BE2C (cell line): ENCODE measurements around the gene DRD5.

Experiments used
- DNase-seq: peaks from one replicate; pipeline ENCODE4 v3.0.0-alpha.2; 2020
- H3K27me3 ChIP-seq: fragments of 250-450 bp; sonication (Bioruptor Pico); 2 replicates; pipeline ENCODE4 v1.5.1; 2020; ENCODE audit warnings: mild to moderate bottlenecking
- H3K36me3 ChIP-seq: fragments of 250-450 bp; sonication (Bioruptor Pico); 2 replicates; pipeline ENCODE4 v1.5.1; 2020; ENCODE audit warnings: mild to moderate bottlenecking
- H3K4me1 ChIP-seq: fragments of 250-450 bp; sonication (Bioruptor Pico); 2 replicates; pipeline ENCODE4 v1.5.1; 2020
- H3K4me3 ChIP-seq: 2 replicates; pipeline ENCODE4 v1.5.1; 2011; ENCODE audit warnings: low read depth, low read length
- H3K9me3 ChIP-seq: fragments of 250-450 bp; sonication (Bioruptor Pico); 2 replicates; pipeline ENCODE4 v1.5.1; 2020
- TF ChIP-seq, protein P1 (sequence below): IDR thresholded peaks from 2 replicates; pipeline ENCODE4 v1.5.1; 2012; ENCODE audit warnings: mild to moderate bottlenecking, low read depth, low read length

DRD5 gene

GRCh38 chr4:9811806-9812205, 30.4 kb downstream of the DRD5 start:
- no peak for DNase-seq
- TF ChIP-seq, protein P1, sequence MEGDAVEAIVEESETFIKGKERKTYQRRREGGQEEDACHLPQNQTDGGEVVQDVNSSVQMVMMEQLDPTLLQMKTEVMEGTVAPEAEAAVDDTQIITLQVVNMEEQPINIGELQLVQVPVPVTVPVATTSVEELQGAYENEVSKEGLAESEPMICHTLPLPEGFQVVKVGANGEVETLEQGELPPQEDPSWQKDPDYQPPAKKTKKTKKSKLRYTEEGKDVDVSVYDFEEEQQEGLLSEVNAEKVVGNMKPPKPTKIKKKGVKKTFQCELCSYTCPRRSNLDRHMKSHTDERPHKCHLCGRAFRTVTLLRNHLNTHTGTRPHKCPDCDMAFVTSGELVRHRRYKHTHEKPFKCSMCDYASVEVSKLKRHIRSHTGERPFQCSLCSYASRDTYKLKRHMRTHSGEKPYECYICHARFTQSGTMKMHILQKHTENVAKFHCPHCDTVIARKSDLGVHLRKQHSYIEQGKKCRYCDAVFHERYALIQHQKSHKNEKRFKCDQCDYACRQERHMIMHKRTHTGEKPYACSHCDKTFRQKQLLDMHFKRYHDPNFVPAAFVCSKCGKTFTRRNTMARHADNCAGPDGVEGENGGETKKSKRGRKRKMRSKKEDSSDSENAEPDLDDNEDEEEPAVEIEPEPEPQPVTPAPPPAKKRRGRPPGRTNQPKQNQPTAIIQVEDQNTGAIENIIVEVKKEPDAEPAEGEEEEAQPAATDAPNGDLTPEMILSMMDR: no peak
- no peaks in the 10 kb centered on the region for H3K36me3 ChIP-seq
- H3K9me3 ChIP-seq: no peaks in the 10 kb centered on the region
- H3K4me3 ChIP-seq: no peak overlapping the region
- H3K4me1 ChIP-seq: no peaks in the 10 kb centered on the region
- no peaks in the 10 kb centered on the region for H3K27me3 ChIP-seq

- Histone ChIP-seq H3K4me1 (no peaks in the 10 kb centered on the region), H3K36me3 (no peaks in the 10 kb centered on the region), H3K27me3 (no peaks in the 10 kb centered on the region), H3K4me3 (no peak overlapping the region), H3K9me3 (no peaks in the 10 kb centered on the region)
- TF ChIP-seq, protein P1: no peak
- no peak for DNase-seq
Measured at GRCh38 chr4:9812501-9813340, 31.3 kb downstream of the DRD5 start.

DNA sequence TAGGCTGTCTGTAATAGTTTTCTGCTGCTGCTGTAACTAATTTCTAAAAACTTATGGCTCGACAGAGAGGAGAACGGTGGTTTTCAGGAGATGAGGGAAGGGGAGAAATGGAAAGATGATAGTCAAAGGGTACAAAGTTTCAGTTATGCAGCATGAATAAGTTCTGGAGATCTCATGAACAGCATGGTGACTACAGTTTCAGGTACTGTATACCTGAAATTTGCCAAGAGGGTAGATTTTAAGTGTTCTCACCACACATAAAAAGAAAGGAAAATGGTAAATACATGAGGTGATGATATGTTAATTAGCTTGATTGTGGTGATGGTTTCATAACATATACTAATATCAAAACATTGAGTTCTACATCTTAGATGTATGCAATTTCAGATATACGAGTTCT, 34.9 kb downstream of the DRD5 start:
- no peak for DNase-seq
- Histone ChIP-seq H3K27me3 (no peaks in the 10 kb centered on the region), H3K4me1 (no peaks in the 10 kb centered on the region), H3K9me3 (no peaks in the 10 kb centered on the region), H3K4me3 (no peak overlapping the region), H3K36me3 (no peaks in the 10 kb centered on the region)
- TF ChIP-seq, protein P1: no peak

GRCh38 chr4:9820343-9820742, 38.9 kb downstream of the DRD5 start:
- no peak overlapping the region for H3K4me3 ChIP-seq
- TF ChIP-seq, protein P1: no peak
- H3K36me3 ChIP-seq: no peaks in the 10 kb centered on the region
- DNase-seq: no peak
- no peaks in the 10 kb centered on the region for H3K9me3 ChIP-seq
- H3K27me3 ChIP-seq: no peaks in the 10 kb centered on the region
- no peaks in the 10 kb centered on the region for H3K4me1 ChIP-seq

DNA sequence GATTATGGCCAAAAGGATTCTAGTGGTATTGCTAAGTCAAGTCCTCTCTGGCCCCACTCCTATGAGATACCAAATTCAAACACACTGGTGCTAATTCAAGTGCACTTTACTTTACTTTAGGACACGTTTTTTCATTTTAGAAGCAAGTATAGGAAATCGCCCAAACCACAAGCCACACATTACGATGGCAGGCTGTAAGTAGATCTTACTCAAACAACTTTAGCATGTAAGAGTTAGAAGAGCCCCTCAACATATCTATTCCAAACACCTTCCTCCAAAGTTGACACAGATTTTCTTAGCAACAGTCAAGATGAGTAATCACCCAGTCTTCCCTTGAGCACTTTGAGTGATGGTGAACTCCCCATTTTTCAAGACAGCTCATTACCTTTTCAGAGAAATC, 43.6 kb downstream of the DRD5 start:
- TF ChIP-seq, protein P1: no peak
- Histone ChIP-seq H3K9me3 (no peaks in the 10 kb centered on the region), H3K27me3 (no peaks in the 10 kb centered on the region), H3K4me3 (no peak overlapping the region), H3K4me1 (no peaks in the 10 kb centered on the region), H3K36me3 (no peaks in the 10 kb centered on the region)
- no peak for DNase-seq

DNA sequence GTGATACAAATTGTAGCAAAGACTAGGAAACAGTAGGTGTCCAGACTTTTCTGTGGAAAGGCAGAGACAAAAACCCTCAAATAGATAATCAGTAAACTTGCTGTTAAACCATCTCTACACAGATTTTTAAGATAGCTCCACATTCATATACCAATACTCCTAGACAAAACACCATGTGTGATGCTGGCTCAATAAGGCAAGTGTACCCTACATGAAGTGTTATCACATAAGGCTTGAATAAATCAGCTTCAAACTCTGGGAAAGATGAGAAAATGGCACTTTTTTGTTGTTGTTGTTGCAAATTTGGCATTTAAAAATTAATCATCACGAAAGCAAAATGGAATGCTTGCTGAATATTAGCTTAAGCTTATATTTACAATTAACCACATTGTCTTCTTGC, 45.1 kb downstream of the DRD5 start:
- no peaks in the 10 kb centered on the region for H3K27me3 ChIP-seq
- TF ChIP-seq, protein P1: no peak
- H3K9me3 ChIP-seq: no peaks in the 10 kb centered on the region
- no peaks in the 10 kb centered on the region for H3K4me1 ChIP-seq
- no peaks in the 10 kb centered on the region for H3K36me3 ChIP-seq
- no peak overlapping the region for H3K4me3 ChIP-seq
- DNase-seq: no peak
